Jurkat, Clone E6-1 (cell line): ENCODE data around the gene TWF1. TPM values are rescaled to one million over a fixed set of nuclear protein-coding genes. Genes with fewer than 3 reads are reported as not detected.
"Not testable (repeated sequence)": the region's sequence is repeated elsewhere in the genome, so short reads cannot be mapped to it uniquely, and the experiment has no call there.

Experiments
- DNase-seq: peaks from one replicate; pipeline ENCODE4 v3.0.0-alpha.2; 2011; ENCODE audit warnings: low read depth, low spot score
- H3K4me3 ChIP-seq: 2 replicates; pipeline ENCODE4 v1.5.1; 2011; ENCODE audit warnings: mild to moderate bottlenecking, low read length, control low read depth, moderate library complexity
- polyA plus RNA-seq: library from polyadenylated mRNA; unstranded; fragments of >200 nt; gene quantifications from one replicate; pipeline ENCODE4 v1.2.1, GENCODE V29; 2012; ENCODE audit warnings: missing spikeins; ENCODE audit not compliant: insufficient read length, insufficient read depth

The TWF1 gene
- 14.3 TPM for polyA plus RNA-seq

DNA sequence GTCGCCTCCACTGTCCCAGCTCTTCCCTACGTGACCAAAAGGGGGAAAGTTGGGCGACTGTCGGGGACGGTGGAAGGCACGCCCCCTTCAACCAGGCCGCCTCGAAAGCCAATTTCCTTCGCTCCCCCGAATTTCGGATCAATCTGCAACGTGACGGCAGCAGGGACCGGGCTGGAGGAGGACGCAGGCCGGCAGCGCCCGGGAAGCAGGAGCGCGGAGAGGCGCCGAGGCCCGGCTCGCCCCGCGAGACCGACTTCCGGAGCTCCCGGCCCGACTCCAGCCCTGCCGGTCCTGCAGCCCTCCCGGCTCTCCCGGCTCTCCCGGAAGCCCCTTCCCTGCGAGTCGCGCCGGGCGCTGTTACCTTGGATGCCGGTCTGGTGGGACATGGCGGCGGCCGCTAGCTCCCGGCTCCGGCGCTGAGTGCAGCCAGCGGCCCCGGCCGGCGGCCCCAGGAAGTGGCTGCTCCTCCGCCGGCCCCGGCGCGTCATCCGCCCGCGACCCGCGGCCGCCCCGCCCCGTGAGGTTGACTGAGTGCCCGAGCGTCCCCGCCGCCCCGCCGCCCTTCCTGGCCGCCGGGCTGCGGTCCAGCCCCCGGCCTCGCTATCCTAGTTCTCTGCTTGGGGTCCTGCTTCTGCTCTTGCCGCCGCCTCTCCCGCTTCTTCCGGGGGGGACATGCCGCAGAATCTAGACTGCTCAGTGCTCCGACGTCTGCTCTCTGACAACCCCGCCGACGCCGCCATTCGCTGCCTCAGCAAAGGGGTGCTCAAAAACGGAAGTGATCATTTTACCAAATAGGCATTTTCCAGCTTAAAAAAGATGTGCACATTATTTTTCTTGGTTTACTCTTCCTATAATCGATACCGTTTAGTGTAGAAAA is at the start of gene TWF1:
TSS of gene TWF1 (minus strand) at position 458 of the 877 bp plus-strand sequence. CDS start at position 386, 72 bp downstream.
- peak; percentile 39 for DNase-seq
- H3K4me3 ChIP-seq = peak within 1 kb of the TSS; percentile 64

DNA sequence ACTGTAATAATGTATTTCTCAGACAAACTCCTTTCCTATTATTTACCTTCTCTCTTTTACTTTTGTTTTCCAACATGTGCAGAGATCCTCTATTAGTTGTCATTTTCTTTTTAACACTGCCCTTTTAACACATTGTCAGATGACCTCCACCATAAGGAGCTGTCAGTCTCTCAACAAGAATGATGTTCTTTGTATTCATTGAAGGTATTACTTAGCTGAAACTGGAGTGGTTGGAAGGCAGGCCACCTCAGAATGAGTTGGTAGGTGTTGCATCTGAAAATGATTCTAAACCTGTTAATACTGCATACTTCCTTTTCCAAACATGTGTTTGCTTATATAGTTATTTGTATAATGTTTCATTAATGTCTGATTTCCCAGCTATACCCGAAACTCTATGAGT is 46.6 kb upstream of the TWF1 start:
- no peak for DNase-seq
- no peak overlapping the region for H3K4me3 ChIP-seq

DNA sequence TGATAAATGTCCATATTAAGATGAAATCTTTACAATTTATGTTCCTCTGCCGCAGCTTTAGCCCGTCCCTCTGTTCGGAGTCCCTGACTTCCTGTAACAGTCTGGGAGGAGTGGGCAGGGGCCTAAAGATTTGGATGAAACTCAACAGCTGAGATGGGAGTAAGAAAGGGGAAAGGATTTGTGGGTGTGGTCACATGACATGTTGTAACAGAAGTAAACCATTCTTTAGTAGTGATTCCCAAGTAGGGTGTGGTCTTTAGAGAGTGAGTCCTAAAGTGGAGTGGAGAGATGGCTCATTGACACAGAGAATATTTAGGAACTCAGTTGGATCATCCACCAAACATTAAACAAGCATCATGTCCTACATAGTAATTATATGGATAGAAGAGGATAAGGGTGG is 42.7 kb upstream of the TWF1 start:
- DNase-seq = no peak
- no peak overlapping the region for H3K4me3 ChIP-seq

DNA sequence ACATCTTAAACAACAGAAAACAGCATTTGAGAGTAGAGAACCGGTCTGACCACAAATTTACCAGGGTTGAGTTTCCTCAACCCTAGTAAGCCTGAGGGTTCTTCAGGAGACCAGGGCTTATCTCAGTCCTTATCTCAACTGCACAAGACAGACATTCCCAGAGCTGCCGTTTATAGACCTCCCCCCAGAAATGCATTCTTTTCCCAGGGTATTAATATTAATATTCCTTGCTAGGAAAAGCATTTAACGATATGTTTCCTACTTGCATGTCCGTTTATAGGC is 42.0 kb upstream of the TWF1 start:
- DNase-seq = no peak

DNA sequence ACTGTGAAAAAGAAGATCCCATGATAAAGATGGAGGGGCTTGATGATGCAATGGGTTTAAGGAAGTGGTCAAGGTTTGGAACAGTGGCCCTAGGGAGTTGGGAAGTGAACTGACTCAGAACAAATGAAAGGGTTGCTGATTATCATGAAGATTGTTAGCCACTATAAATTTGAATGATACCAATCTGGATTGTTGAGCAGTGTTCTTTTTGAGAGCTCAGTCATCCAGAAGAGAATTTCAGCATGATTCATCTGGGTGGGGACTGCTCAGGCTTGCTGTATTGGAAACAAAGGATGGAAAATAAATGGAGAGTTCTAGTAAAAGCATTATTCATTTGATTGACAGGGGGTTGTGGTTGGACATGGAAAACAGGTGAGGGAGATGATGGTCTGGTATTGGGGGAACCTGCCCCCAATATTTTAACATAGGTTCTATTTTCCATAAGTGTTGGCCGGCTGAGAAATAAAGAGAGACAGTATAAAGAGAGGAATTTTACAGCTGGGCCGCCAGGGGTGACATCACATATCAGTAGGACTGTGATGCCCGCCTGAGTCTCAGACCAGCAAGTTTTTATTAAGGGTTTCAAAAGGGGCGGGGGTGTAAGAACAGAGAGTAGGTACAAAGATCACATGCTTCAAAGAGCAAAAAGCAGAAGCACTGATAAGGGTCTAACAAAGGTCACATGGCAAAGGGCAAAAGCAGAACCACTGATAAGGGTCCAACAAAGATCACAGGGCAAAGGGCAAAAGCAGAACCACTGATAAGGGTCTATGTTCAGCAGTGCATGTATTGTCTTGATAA is 41.5 kb upstream of the TWF1 start:
- H3K4me3 ChIP-seq, DNase-seq: not testable (repeated sequence)

More for the DNA sequence above, 42.0 kb upstream of the TWF1 start:
- H3K4me3 ChIP-seq = no peak overlapping the region

DNA sequence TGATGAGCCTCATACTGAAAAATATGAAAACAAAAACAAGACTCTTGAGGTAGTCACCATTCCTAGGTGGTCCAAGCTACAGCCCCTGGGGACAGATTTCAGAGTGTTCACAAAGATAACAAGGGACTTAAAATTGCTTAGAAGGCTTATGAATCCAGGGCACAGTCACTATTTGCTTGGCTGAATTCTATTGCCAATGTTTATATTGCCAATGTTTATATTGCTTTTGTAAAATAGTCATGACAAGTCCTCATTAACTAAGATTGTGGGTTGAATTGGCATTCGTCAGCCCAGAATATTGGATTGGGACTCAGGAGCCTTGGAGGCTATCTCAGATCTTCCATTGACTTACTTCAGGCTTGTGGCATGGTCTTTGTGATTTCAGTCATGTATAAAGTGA is 36.1 kb upstream of the TWF1 start:
- H3K4me3 ChIP-seq = no peak overlapping the region
- no peak for DNase-seq

DNA sequence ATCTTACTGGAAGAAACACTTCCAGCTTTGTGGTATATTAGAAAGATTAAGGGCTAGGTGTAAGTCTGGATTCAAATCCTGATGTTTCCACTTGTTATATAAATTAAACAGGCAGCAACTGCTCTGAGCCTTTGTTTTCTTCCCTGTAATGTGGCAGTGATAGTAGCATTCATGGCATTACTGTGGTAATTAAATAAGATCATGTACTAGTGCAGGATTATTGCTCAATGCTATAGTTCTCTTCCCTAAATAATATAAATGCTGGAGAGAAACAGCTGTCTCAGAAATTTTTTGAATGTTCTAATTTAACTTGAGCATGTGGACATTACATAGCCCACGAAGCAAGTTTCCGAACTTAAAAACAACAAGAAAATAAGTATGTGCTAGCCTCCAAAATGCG is 35.1 kb upstream of the TWF1 start:
- H3K4me3 ChIP-seq = no peak overlapping the region
- no peak for DNase-seq

DNA sequence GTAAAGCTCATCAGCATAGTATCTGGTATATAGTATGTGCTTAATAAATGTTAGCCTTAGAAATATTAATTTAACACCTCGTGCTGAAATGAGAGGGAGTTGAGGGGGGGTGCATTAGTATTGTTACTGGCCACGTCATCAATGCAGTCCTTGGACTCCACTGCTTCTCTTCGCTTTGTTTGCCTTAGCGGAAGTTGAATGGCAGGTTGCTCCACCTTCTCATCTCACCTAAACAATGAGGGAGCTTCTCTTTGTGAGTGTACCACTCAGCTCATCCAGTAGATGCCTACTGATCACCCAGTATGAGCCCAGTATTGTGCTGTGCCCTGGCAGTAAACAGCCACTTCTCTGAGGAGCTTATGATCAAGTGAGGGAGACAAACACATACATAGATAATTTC is 34.2 kb upstream of the TWF1 start:
- no peak for DNase-seq
- no peak overlapping the region for H3K4me3 ChIP-seq

GRCh38 chr12:43836475-43836989 is 30.4 kb upstream of the TWF1 start:
- no peak for DNase-seq
- no peak overlapping the region; the same call in 1 of the 2 replicates for H3K4me3 ChIP-seq

DNA sequence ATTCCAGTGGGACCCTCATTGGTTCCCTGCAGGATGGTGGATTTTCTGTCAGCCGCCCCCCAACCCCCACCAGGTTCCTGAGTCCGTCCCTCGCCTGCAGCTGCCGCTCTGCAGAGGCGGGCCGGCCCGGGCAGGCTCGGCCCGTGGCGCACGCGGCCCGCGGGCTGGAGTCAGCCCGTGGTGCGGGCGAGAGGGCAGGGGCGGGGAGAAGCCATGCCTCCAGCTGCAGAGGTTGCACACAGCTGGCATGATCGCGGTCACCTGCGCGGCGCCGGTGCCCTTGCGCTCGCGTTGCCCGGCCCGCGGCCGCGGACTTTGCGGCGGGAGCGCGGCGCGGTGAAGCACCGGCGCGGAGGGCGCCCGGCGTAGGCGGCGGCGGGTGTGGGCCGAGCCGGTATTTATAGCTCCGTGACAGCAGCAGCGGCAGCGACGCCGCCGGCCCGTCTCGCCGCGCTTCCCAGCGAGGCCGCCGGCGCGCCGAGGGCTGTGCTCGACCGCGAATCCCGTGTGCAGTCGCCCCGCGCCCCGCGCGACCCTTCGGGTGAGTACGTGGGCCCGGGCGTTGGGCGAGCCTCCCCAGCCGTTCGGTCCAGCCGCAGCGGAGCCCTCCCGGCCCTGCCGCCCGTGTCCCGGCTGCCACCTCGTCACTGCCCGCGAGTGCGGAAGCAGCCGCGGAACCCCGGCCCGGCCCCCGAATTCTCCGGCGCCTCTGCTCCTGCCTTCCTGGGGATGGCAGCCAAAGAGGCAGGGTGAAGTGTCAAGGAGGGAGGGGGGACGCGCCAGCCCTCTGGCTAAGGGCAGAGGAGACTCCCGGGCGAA is 29.7 kb upstream of the TWF1 start, which contains the start of gene TMEM117:
TSS of gene TMEM117 (plus strand) at position 426 of the 819 bp plus-strand sequence.
- H3K4me3 ChIP-seq = no peak within 1 kb of the TSS; the same call in 1 of the 2 replicates
- no peak for DNase-seq

GRCh38 chr12:43835264-43835655 is 29.1 kb upstream of the TWF1 start:
- H3K4me3 ChIP-seq = no peak overlapping the region
- no peak for DNase-seq

DNA sequence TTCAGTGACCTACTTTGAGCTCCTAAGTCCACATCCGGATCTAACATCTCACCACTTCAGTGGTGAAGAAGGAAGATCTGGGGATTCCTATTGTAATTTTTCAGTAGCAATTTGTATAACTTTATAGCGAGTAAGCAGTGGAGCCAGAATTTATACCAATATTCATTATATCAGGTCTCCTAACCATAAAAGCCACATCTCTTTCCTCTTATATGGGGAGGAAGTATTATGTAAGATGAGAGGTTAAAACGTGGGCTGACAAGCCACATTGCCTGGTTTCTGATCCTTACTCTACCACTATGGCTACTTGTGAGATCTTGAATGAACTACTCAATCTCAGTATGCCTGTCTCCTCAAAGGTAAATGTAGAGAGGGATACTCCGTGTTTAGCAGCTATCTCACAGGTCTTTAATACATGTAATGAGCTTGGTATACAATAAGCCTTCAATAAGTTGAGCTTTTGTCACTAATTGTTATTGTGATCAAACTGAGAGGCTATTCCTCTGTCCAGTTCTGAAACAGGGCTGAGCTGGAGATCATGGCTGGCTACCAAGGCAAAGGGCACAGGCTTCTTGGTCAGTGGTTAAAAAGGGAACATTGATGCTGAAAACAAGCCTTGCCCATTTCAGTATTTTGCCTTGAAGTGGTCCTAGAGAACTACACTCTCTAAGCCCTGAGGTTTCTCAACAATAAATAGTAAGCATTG is 26.5 kb upstream of the TWF1 start:
- no peak overlapping the region for H3K4me3 ChIP-seq
- DNase-seq = peak; percentile 9

- no peak overlapping the region for H3K4me3 ChIP-seq
- no peak for DNase-seq
Observed at GRCh38 chr12:43827093-43827492, 21.0 kb upstream of the TWF1 start.

- H3K4me3 ChIP-seq = no peak overlapping the region
- no peak for DNase-seq
Observed at GRCh38 chr12:43826681-43827080, 20.6 kb upstream of the TWF1 start.

- DNase-seq = no peak
- H3K4me3 ChIP-seq = no peak overlapping the region
Observed at GRCh38 chr12:43824207-43824775, 18.2 kb upstream of the TWF1 start.

- no peak overlapping the region for H3K4me3 ChIP-seq
- DNase-seq = no peak
Observed at GRCh38 chr12:43816168-43816567, 10.1 kb upstream of the TWF1 start.

- no peak overlapping the region for H3K4me3 ChIP-seq
- no peak for DNase-seq
Observed at GRCh38 chr12:43815416-43815815, 9.3 kb upstream of the TWF1 start.

DNA sequence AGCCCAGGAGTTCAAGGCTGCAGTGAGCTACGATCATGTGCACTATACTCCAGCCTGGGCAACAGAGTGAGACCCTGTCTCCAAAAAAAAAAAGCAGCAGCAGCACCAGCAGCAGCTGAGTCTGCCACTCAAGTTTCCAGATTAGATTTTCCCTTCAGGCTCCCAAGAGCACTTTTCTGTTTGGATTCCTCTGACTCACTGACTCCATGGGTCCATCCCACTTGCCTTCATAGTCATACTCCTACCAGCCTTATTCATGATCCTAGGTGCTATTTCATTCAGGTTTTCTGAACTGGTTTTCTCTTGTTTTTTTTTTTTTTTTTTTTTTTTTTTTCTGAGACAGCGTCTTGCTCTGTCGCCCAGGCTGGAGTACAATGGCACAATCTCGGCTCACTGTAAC is 6.8 kb upstream of the TWF1 start:
- no peak for DNase-seq

More for the DNA sequence above, 6.8 kb upstream of the TWF1 start:
- no peak overlapping the region for H3K4me3 ChIP-seq
